HG03045 (cell line): ENCODE data around the gene CD38.
"Not testable (repeated sequence)": the region's sequence is repeated elsewhere in the genome, so short reads cannot be mapped to it uniquely, and the experiment has no call there.

Experiments used
- ATAC-seq: cut with Tn5 transposase; IDR thresholded peaks from one replicate; pipeline ENCODE4 v1.9.1; 2021; ENCODE audit warnings: mild to moderate bottlenecking, moderate library complexity; ENCODE audit not compliant: unreplicated experiment

CD38 gene

DNA sequence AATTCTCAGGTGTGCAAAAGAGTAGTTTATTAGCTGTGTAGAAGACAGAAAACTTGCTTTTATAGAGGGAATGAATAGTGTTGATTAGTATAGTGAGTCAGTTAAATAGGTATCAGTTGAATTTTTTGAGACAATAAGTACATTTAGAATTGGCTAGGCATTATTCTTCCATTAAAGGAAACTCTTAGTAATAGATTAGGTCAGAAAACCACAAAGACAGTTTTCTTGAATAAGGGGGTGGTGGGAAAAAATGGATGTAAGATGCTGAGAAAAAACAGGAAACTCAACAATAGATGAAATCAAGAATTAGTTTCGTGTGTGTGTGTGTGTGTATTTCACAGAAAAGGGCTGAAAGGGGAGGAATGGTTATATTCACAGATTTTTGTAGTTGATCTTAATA is 16.8 kb downstream of the CD38 start:
- ATAC-seq = no peak

DNA sequence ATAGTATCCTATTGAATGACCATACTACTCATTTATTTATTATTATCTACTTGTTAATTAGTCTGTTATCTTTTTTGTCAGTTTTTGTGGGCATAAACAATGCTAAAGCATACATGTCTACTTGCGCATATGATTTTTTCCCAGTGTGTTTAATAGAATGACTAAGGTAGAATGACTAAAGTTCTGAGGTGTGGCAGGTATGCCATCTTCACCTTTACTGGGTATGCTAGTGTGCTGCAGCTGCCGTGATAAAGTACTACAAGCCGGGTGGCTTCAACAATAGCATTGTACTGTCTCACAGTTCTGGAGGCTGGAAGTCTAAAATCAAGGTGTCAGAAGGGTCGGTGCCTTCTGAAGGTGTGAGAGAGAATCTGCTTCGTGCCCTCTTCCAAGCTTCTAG is 19.2 kb downstream of the CD38 start:
- no peak for ATAC-seq

DNA sequence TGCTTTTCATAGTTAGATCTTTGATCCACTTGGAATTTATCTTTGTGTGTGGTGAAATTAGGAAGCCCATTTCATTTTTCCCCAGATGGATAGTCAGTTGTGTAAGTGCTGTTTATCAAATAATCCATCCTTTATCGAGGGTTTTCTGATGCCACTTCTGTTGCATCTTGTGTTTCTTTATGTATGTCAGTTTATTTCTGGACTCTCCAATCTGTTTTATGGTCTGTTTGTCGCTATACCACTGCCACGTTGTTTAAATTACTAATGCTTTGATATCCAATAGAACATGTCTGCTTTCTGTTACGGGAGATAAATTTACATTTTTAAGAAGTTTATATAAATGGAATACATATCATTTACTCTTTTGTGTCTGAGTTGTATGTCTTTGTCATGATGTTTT is 21.0 kb downstream of the CD38 start:
- ATAC-seq = no peak

DNA sequence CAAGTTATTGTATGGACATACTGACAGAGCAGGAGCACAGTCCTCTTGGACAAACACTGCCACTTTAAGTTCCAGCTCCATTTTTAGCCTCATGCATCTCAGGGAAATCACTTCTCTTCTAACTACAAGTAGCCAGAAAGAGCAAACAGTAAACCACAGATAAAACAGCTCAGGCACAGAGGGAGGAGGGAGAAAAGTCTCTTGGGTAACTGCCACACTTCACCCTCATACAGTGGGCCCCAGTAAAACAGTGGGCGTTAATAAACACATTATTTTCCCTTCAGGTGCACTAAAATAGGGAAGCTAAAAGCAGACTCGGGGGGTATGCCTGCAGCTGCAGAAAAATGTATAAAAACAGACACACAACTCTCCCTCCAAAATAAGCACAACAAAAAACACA is 21.6 kb downstream of the CD38 start:
- ATAC-seq = no peak

DNA sequence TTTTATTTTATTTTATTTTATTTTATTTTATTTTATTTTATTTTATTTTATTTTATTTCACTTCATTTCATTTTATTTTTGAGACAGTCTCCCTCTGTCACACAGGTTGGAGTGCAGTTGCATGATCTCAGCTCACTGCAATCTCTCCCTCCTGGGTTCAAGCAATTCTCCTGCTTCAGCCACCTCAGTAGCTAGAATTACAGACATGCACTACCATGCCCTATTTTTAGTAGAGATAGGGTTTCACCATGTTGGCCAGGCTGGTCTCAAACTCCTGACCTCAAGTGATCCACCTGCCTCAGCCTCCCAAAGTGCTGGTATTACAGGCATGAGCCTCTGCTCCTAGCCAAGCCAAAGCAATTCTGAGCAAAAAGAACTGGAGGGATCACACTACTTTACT is 24.4 kb downstream of the CD38 start:
- not testable (repeated sequence) for ATAC-seq

DNA sequence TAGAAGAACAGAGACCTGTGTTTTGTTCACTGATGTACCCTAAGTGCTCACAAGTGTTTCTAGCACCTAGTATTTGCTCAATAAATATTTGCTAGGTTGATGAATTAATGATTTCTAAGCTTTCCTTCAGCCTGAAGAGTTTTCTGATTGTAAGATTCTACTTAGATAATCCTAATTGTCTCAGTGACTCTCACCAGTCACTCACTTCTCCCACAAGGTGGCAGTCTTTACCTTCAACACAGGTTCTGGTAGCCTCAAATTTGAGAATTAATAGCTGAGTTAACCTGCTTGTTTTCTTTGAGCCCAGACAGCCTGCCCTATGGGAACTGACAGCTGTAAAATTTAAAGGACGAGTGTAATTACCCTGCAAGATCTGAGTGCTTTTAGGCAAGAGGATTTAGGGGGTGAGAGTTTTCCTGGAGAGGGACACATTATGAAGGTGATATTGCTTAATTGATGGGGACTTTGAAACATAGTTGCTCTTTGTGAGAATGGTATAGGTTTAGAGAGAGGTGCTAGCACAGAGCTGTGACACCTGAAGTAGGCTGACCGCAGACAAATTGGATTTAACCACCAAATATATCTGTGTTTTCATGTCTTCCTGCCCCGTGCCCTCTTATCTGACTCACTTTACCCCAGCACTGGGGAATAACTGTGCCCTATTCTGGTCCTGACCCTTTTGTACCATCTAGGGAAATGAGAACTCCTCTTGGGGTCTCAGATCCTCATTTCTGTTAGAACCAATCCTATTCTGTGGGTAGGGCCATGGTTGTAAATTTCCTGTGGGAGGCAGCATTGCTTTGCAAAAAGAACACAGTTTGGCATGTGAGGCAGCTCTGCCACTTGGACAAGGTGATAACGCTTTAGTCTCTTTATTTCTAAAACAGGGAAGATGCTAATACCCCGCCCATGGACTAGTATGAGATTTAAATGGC is 27.7 kb downstream of the CD38 start:
- peak; percentile 38 for ATAC-seq

DNA sequence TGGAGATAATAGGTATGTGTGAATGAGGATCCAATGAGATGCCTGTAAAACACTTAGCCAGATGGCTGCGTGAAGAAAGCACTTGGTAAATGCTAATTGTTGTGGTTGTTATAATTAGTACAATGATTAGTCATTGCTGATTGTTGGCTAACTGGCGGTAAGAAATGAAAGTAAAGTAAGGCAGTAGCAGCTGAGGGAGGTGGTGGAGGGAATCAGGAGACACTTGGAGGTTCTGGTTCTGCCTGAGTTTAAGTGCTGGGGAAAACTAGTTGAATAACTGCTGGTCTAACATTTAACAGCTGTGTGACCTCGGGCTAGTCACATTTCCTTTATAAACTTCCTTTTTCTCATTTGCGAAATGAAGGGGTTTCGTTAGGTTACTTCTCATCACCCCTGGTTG is 30.9 kb downstream of the CD38 start:
- ATAC-seq = peak; percentile 85

DNA sequence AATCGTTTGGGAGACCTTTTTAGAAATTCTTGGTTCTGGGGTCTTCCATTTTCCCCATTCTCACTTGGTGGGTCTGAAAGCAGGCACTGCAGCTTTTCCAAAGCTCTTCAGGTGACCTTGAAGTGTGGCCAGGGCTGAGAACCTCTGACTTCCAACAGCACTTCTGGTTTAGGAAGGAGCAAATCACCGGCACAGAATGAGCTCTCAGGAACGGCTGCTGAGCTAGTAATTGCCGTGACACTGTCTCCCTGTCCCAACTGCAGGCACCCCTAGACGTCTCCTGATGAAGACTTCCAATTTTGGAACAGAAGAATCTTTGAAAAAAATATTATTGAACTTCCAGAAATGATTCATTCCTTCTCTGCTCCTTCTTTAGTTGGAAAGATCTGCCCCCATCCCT is 31.3 kb downstream of the CD38 start:
- ATAC-seq = peak; percentile 8

DNA sequence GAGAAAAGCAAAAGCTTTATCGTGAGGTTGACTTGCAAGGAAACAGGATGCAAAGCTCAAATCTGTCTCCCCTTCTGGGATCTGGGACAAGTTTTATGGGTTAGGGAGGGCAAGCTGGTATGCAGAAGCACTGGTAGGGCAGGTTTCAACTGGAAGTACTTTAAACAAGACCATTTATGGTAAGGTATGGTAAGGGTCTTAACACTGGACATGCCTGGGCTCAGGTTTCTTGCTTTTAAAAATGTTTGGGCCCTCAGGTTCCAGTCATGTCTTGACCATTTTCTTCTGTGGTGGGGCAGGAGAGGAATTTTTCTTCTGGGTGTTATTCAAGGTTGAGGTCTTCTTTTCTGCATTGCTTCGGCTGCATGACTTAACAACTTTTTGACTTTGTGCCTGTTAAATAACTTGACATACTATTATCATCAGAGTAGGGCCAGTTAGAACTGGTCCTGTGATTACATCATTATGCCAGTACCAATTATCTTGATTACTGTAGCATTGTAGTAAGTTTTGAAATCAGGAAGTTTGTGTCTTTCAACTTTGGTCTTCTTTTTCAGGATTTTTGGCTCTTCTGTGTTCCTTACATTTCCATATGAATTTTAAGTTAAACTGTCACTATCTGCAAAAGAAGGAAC is 33.7 kb downstream of the CD38 start:
- ATAC-seq = no peak

DNA sequence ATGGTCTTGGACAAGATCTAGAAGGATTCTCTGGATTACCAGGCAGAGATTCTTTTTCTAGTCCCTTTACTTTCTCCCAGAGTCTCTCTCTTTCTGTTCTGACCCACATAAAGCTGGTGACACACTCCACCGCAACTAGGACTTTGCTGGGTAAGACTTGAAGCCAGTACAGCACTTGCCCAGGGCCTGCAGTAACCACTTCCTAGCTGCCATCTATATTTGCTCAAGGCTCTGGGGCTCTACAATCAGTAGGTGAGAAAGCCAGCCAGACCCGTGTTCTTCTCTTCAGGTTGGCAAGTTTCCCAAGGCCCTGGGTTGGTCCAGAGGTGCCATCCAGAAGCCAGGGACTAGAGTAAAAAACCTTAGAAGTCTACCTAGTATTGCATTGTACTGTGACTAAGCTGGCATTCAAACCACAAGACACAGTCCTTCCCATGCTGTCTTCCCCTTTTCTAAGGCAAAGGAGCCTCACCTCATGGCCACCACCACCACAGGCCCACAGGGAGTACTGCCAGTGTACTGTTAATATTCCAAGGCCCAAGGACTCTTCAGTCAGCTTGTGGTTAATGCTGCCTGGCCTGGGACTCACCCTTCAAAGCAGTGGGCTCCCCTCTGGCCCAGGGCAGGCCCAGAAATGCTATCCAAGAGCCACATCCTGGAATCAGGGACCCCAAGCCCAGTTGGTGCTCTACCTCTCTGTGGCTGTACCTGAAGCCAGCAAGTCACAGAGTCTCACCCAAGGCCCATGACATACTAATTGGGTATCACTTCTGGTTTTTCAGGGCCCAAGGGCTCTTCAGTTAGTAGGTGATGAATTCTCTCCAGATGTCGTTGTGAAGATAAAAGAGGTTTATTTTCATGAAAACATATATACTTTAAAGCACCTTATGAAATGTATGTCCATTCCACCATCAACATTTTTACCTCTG is 54.7 kb downstream of the CD38 start:
- ATAC-seq = no peak

DNA sequence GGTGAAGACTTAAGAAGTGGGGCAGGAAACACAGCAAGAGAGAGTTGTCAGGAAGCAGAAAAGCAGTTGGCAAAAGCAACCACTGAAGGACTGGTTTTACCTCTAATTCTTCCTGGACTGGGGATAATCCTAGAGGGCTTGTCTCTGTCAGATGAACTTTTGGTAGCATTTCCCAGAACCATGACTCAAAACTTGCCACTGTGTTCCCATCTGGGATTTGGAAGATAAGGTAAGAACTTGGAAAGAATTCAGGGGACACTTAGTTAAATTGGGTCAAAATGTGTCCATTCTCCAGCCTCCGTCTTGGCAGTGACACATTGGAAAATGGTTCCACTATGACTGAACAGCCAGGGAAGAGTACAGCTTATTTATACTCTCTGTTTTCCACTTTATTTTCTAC is 55.7 kb downstream of the CD38 start:
- ATAC-seq = no peak

DNA sequence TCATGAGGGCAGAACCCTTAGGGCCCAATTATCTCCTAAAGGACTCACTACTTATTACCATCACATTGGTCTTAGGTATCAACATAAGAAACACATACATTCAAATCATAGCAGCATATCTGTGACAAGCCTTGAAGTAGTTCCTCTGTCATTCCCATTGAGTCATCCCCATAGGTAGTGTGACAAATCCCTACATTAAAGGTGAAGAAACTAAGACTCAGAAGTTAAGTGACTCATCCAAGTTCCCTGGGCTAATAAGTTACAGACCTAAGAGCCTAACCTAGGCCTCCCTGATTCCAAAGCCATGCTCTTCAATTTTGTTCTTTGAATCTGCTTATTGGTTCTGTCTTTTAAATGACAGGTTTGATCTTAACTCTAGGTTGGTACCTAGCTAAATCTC is 58.2 kb downstream of the CD38 start:
- ATAC-seq = no peak

DNA sequence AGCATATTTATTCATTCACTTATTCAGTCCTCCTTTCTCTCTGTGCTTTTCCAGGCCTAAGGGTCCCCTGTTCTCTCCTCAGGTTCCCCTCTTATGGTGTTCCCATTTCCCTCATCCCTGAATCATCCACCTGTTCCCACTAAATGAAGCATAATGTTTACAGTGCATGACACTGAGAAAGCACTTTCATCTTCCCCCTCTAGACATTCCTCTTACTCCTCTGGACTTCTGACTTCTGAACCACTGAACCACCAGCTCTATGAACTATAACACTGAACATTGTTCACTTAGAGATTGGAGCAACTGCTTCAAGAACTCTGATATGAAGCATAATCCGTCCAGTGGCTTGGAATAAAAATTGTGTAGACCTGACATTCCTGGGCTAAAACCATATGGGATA is 59.5 kb downstream of the CD38 start:
- ATAC-seq = no peak

DNA sequence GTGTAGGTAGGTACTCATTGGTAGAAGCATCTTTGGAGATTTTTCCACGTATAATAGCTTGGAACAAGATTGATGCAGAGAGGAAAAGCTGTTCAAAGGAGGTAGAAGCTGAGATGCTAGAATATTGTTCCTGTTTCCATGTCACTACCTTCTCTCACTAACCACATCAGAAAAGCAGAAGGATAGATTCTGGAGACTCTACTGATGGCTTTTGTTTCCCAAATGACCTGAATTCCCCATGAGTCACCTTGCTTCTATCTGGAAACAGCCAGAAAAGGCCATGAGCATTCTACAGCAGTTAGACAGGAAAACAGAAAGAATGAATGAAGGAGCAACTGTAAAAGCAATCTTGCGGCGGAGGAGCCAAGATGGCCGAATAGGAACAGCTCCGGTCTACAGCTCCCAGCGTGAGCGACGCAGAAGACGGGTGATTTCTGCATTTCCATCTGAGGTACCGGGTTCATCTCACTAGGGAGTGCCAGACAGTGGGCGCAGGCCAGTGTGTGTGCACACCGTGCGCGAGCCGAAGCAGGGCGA is 63.1 kb downstream of the CD38 start:
- not testable (repeated sequence) for ATAC-seq

DNA sequence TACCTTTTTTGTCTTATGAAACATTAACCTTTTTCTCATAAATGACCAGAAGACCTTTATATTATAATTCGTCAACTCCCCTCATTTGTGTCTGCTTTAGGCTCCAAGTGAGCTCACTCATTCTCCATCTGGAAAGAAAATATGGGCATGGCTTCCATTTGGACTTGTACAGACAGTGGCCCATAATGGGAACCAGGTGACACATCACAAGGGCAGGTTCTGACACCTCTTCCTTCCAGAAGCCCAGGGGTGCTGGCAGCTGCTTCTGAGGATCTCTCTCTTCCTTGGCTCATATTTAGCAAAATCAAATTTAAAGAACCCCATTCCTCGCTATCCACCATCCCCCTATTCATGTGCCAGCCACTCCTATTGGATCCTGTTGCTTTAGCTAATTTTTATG is 69.6 kb downstream of the CD38 start:
- no peak for ATAC-seq

DNA sequence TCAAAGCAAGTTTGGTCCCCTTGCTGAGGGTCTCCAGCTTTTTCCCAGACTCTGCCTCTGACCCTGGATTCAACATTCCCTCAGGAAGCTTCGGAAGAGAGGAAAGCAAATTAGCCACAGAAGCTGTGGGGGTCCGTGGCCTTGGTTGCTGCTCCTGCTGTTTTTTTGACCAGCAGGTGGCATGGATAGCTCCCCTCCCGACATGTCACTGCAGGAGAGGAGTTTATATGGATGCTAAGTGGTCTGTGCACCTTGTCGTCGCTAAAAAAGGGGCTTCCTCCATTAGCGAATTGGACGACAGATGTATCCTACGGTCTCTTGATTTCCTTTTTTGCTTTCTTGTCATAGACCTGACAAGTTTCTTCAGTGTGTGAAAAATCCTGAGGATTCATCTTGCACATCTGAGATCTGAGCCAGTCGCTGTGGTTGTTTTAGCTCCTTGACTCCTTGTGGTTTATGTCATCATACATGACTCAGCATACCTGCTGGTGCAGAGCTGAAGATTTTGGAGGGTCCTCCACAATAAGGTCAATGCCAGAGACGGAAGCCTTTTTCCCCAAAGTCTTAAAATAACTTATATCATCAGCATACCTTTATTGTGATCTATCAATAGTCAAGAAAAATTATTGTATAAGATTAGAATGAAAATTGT is 70.2 kb downstream of the CD38 start:
- ATAC-seq = no peak

DNA sequence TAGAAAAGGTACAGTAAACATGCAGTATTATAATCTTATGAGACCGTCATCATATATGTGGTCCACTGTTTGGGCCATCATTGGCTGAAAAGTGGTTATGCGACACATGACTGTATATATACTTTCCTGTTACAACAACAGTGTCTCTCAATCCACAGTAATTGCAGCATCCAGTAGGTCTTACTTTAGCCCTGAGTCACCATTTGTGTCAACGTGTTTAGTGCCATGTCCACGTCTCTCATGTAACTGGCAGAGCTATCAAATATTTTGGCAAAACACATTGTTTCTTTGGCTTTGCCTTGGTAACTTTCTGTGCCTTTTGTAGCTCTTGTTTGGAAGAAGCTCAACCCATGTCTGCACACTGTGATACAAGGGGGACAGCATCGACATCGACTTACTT is 73.8 kb downstream of the CD38 start:
- ATAC-seq = no peak

DNA sequence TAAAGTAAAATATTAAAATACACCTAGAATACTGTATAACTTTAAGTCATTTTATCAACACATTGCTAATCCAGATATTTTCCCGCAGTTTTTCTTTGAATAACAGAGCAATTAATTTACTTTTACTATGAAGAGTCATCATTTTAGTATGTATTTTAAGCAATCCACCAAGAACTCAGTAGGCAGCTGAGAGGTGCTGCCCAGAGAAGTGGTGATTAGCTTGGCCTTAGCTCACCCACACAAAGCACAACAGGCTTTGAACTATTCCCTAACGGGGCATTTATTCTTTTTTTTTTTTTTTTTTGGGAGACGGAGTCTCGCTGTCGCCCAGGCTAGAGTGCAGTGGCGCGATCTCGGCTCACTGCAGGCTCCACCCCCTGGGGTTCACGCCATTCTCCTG is 74.4 kb downstream of the CD38 start:
- ATAC-seq = no peak

DNA sequence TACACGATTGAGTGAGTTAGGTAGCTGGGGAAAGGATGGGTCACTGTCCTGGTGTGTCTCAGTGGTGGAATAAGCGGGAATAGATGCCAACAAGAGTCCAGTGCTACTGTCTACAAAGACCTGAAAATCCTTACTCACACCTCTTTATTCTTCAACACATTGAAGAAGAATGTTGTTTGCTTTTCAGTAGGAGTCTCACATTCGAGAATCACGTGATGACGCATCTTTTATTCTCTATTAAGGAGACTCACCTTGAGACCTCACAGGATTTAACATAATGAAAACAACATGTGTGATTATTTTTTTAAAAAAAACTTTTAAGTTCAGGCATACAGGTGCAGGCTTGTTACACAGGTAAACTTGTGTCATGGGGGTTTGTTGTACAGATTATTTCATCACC is 75.2 kb downstream of the CD38 start:
- ATAC-seq = no peak

DNA sequence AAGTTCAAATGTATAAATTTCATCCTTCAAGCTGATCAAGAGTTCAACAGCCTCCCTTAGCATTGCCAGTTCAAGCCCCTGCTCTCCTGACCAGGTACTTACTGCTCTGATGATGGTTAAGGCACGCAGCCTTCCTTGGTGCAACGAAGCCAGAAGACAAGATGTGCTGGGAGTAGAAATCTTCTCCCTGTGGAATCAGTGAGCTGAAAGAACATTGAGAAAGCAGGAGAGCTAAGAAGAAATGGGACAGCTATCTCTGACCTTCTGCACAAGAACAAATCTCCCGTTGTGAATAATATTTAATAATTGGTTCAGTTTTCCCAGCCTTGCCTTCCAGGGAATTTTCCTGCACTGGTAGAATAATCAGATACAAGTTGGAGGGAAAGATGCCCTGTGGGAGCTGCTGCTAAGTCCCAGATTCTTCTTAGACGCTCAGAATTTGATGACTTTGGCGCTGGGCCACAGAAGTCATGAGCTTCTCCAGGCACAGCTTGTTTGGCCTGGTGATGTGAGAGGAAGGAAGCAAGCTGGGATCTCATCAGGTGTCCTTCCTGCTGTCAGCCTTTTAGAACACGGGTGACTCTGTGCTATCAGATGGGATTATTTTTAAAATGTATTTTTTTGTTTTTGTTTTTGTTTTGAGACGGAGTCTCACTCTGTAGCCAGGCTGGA is 77.8 kb downstream of the CD38 start:
- no peak for ATAC-seq
